ENCODE measurements around the gene MLPH.

DNA sequence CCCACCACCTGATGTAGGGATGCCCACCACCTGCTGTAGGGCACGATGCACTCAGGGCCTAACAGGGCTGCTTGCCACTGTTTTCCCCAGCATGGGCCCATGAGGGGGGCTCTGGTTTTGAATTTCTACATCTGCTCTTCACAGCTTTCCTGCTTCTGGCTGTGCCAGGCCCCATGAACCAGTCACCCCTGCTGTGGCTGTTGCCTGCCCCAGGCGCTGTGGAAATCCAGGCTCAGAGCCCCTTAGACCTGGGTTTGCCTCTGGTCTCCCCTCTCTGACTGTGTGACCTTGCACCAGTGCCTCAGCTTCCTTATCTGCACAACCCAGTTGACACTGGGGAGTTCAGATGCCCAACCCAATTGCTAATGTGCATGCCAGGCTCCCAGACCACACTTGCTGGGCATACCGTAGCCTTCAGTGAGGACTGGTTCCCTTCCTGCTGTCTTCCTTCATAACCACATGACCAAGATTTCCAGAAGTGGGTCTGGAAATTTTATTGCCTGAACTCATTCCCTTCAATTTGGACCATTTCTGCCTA lies 6.0 kb upstream of the MLPH start:
- TF ChIP-seq, protein P1, sequence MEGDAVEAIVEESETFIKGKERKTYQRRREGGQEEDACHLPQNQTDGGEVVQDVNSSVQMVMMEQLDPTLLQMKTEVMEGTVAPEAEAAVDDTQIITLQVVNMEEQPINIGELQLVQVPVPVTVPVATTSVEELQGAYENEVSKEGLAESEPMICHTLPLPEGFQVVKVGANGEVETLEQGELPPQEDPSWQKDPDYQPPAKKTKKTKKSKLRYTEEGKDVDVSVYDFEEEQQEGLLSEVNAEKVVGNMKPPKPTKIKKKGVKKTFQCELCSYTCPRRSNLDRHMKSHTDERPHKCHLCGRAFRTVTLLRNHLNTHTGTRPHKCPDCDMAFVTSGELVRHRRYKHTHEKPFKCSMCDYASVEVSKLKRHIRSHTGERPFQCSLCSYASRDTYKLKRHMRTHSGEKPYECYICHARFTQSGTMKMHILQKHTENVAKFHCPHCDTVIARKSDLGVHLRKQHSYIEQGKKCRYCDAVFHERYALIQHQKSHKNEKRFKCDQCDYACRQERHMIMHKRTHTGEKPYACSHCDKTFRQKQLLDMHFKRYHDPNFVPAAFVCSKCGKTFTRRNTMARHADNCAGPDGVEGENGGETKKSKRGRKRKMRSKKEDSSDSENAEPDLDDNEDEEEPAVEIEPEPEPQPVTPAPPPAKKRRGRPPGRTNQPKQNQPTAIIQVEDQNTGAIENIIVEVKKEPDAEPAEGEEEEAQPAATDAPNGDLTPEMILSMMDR (IDR thresholded peaks at IDR 0.05), result no peak
- TF ChIP-seq POLR2A (IDR thresholded peaks at IDR 0.05), result no peak

All from lower leg skin (tissue), 3 donors.